CD4-positive, alpha-beta T cell (primary cell): ENCODE measurements around the gene TMSB15B. TPM values are rescaled to one million over a fixed set of nuclear protein-coding genes. Genes with fewer than 3 reads are reported as not detected.
"Not testable (repeated sequence)": the region's sequence is repeated elsewhere in the genome, so short reads cannot be mapped to it uniquely, and the experiment has no call there.

Experiments
- ATAC-seq: fragments of 200-7000 bp; cut with Tn5 transposase; one replicate; pipeline ENCODE4 v1.10.0; 2022; ENCODE audit warnings: mild to moderate bottlenecking; ENCODE audit not compliant: poor library complexity
- CTCF ChIA-PET: fragments of 350-600 bp; sonication (Branson Sonifier 250); formaldehyde crosslinking; loops from one replicate; lab custom pipeline; 2021; ENCODE audit warnings: antibody characterized with exemption, inconsistent platforms; lab: Charles Lee
- POLR2A ChIA-PET: fragments of 350-600 bp; sonication (Branson Sonifier 250); formaldehyde crosslinking; loops from one replicate; lab custom pipeline; 2021; ENCODE audit warnings: antibody characterized with exemption, inconsistent platforms; lab: Charles Lee
- DNase-seq, 14 experiments: peaks; one replicate each; pipeline ENCODE4 v3.0.0-alpha.2; 2013 to 2020; ENCODE audit warnings: mixed read lengths in 2 of 14
- H3K27ac ChIP-seq, 2 donors: one replicate each; pipeline versions ENCODE4 v1.5.1 to v1.7.0; 2013; ENCODE audit warnings: low read length in 2 of 2, low read depth in 1 of 2, mild to moderate bottlenecking in 1 of 2
- H3K27me3 ChIP-seq, 2 experiments: 1 replicate in 1 of 2; 2 replicates in 1 of 2; pipeline versions ENCODE4 v1.6.1 to v1.7.0; 2013; ENCODE audit warnings: low read length in 2 of 2, control low read depth in 1 of 2, mild to moderate bottlenecking in 1 of 2, moderate library complexity in 1 of 2; ENCODE audit not compliant: insufficient read depth in 2 of 2, control insufficient read depth in 1 of 2
- H3K36me3 ChIP-seq: one replicate; pipeline ENCODE4 v1.6.1; 2013; ENCODE audit warnings: low read length, control low read depth; ENCODE audit not compliant: insufficient read depth
- H3K4me1 ChIP-seq: one replicate; pipeline ENCODE4 v1.6.1; 2013; ENCODE audit warnings: low read length, control low read depth; ENCODE audit not compliant: insufficient read depth
- H3K4me3 ChIP-seq: one replicate; pipeline ENCODE4 v1.5.1; 2013; ENCODE audit warnings: mild to moderate bottlenecking, low read length, moderate library complexity
- H3K9me3 ChIP-seq, 2 experiments: 1 replicate in 1 of 2; 2 replicates in 1 of 2; pipeline versions ENCODE4 v1.6.1 to v1.7.0; 2013; ENCODE audit warnings: low read length in 2 of 2, mild to moderate bottlenecking in 2 of 2, control low read depth in 1 of 2, moderate library complexity in 1 of 2; ENCODE audit not compliant: control insufficient read depth in 1 of 2, insufficient read depth in 1 of 2
- H3K27ac Mint-ChIP-seq: one replicate; pipeline ENCODE4 v1.8.0; 2020; ENCODE audit warnings: mixed read lengths
- H3K27me3 Mint-ChIP-seq: one replicate; pipeline ENCODE4 v1.8.0; 2021; ENCODE audit warnings: mixed read lengths
- H3K36me3 Mint-ChIP-seq: one replicate; pipeline ENCODE4 v1.8.0; 2021; ENCODE audit warnings: low read depth, mixed read lengths
- H3K4me1 Mint-ChIP-seq: one replicate; pipeline ENCODE4 v1.8.0; 2021; ENCODE audit warnings: low read depth, mixed read lengths
- H3K4me3 Mint-ChIP-seq: one replicate; pipeline ENCODE4 v1.8.0; 2020; ENCODE audit warnings: mild to moderate bottlenecking, mixed read lengths
- H3K9me3 Mint-ChIP-seq: one replicate; pipeline ENCODE4 v1.8.0; 2020; ENCODE audit warnings: mixed read lengths
- intact Hi-C, 2 experiments: fragments of 100-400 bp; cut with DNase I in 1 of 2; cut with micrococcal nuclease in 1 of 2; formaldehyde crosslinking; loops; one replicate each; pipeline versions ENCODE4 v1.15.1 to v1.9.0; 2023 to 2025; cut with DNase I, micrococcal nuclease
- polyA plus RNA-seq, 2 donors: library from polyadenylated mRNA; unstranded; fragments of 120-200 nt; gene quantifications; one replicate each; pipeline ENCODE4 v1.2.1, GENCODE V29; 2013
- total RNA-seq, 174 experiments: library from RNA in 2 of 174; stranded (reverse) in 2 of 174; gene quantifications; one replicate each; pipeline ENCODE4 v1.2.3 and lab custom pipeline; 2021 to 2026
- TF ChIP-seq, protein P1 (sequence below): fragments of 200-600 bp; IDR thresholded peaks from one replicate; pipeline ENCODE4 v1.8.0; 2022; ENCODE audit warnings: antibody characterized with exemption, mild to moderate bottlenecking

Gene TMSB15B
- total RNA-seq, result 1 to 10 TPM; 8.0 to 9.0 TPM
- polyA plus RNA-seq (2013, experiment 1 of 2), result 3.6 TPM
- 3.6 TPM for polyA plus RNA-seq (2013, experiment 2 of 2)
- 0.11 to 2.7 (median 1.3) reads per million in 172 experiments for total RNA-seq (lab: John Stamatoyannopoulos, UW)

- intact Hi-C loops, H3K9me3 Mint-ChIP-seq, H3K4me3 ChIP-seq, H3K4me1 ChIP-seq, DNase-seq, POLR2A ChIA-PET, H3K9me3 ChIP-seq, H3K36me3 ChIP-seq, H3K27ac ChIP-seq, CTCF ChIA-PET, H3K4me1 Mint-ChIP-seq, H3K36me3 Mint-ChIP-seq, H3K4me3 Mint-ChIP-seq, H3K27me3 ChIP-seq, H3K27me3 Mint-ChIP-seq, H3K27ac Mint-ChIP-seq: not testable (repeated sequence)
- ATAC-seq, result peak; percentile 98
Measured at GRCh38 chrX:103962411-103963278, at the start of gene TMSB15B. Gene TMSB15B (plus strand): TSS chrX:103962627.

DNA sequence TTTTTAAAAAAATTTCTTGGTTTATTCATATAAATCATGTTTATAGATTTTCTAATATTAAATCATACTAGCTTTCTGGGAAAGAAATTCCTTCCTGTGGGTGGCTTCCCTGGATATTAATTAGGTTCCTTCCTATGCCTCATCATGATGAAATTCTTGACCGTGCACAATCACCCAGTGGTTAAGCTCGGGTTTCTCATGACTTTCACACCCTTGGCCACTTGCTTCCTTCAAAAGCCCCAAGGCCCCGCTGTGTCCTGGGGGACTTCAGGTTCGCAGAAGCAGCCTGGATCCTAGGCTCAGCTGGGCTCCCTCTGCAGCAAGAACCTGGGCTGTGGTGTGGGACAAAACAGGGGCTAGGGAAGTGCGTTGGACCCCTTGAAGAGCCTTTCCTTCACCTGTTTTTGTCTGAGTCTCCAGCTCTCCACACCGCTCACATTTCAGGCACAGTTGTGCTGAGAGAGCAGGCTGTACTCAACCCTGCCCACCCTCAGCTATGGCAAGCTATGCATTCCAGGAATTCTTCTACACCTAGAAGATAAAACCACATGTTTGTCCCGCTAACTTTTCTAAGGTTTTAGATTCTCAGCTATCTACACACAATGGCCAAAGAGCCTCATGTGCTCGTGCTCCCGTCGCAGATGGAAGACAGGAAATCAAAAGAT, 48.9 kb upstream of the TMSB15B start:
- no peaks in the 10 kb centered on the region for H3K36me3 ChIP-seq
- H3K27ac ChIP-seq, result no peak overlapping the region
- no peak overlapping the region for H3K4me3 ChIP-seq
- ChIA-PET POLR2A (no interaction called here), CTCF (no interaction called here)
- H3K4me1 ChIP-seq, result peaks cover 6% of the 10 kb centered on the region
- H3K4me1 Mint-ChIP-seq, result peaks cover 5% of the 10 kb centered on the region
- no peak for ATAC-seq
- TF ChIP-seq, protein P1, sequence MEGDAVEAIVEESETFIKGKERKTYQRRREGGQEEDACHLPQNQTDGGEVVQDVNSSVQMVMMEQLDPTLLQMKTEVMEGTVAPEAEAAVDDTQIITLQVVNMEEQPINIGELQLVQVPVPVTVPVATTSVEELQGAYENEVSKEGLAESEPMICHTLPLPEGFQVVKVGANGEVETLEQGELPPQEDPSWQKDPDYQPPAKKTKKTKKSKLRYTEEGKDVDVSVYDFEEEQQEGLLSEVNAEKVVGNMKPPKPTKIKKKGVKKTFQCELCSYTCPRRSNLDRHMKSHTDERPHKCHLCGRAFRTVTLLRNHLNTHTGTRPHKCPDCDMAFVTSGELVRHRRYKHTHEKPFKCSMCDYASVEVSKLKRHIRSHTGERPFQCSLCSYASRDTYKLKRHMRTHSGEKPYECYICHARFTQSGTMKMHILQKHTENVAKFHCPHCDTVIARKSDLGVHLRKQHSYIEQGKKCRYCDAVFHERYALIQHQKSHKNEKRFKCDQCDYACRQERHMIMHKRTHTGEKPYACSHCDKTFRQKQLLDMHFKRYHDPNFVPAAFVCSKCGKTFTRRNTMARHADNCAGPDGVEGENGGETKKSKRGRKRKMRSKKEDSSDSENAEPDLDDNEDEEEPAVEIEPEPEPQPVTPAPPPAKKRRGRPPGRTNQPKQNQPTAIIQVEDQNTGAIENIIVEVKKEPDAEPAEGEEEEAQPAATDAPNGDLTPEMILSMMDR, result no peak
- H3K4me3 Mint-ChIP-seq, result no peak overlapping the region
- intact Hi-C loops, result no loop called here
- no peaks in the 10 kb centered on the region for H3K27me3 Mint-ChIP-seq
- H3K9me3 ChIP-seq, result no peaks in the 10 kb centered on the region
- no peaks in the 10 kb centered on the region for H3K27me3 ChIP-seq
- DNase-seq, result no peak
- H3K36me3 Mint-ChIP-seq, result peaks cover 6% of the 10 kb centered on the region
- H3K9me3 Mint-ChIP-seq, result no peaks in the 10 kb centered on the region
- no peak overlapping the region for H3K27ac Mint-ChIP-seq

GRCh38 chrX:103918050-103918449, 44.4 kb upstream of the TMSB15B start:
- peaks cover 25% of the 10 kb centered on the region for H3K4me1 ChIP-seq
- peak overlapping the region; percentile 95 for H3K27ac Mint-ChIP-seq
- POLR2A ChIA-PET, result interaction anchor here (1.3 to 2.9 kb wide), 6 partner anchors 23 to 1986 kb away, joined by 4 to 15 read pairs (median 6); partner anchors contain the start of genes FAM199X, MORF4L2, SLC25A53 and ZMAT1
- peak overlapping the region in 1 of 2 donors; percentile 75 for H3K27ac ChIP-seq
- H3K4me3 Mint-ChIP-seq, result peak overlapping the region; percentile 90
- intact Hi-C loops, result loop anchor here (2.0 to 5.0 kb wide), 3 partner anchors 23 to 249 kb away; partner anchors contain the start of genes FAM199X (in 1 of the 2) and MORF4L2 (in 1 of the 2)
- ATAC-seq, result peak; percentile 33
- H3K9me3 Mint-ChIP-seq, result no peaks in the 10 kb centered on the region
- H3K36me3 ChIP-seq, result no peaks in the 10 kb centered on the region
- peaks cover 18% of the 10 kb centered on the region for H3K4me1 Mint-ChIP-seq
- DNase-seq, result peak in 13 of 14 experiments; percentile 9 to 72 (median 31)
- H3K27me3 Mint-ChIP-seq, result no peaks in the 10 kb centered on the region
- H3K36me3 Mint-ChIP-seq, result peaks cover 16% of the 10 kb centered on the region
- CTCF ChIA-PET, result interaction anchor here (1.3 to 1.5 kb wide), 2 partner anchors 10 to 22 kb away, joined by 6 to 11 read pairs; no protein-coding TSS in a partner anchor
- peak overlapping the region; percentile 75 for H3K4me3 ChIP-seq
- H3K9me3 ChIP-seq, result no peaks in the 10 kb centered on the region
- TF ChIP-seq, protein P1, result peak; percentile 31
- H3K27me3 ChIP-seq, result no peaks in the 10 kb centered on the region
